Lower leg skin (tissue), 4 donors: ENCODE data around the gene TPRG1L. TPM values are rescaled to one million over a fixed set of nuclear protein-coding genes. Genes with fewer than 3 reads are reported as not detected.

Experiments used
- DNase-seq, 2 donors: peaks; one replicate each; pipeline ENCODE4 v3.0.0-alpha.2; 2019; ENCODE audit warnings: low spot score in 2 of 2
- H3K4me3 ChIP-seq: fragments of 200-600 bp; sonication (generic); 2 replicates; pipeline ENCODE4 v1.5.1; 2017; ENCODE audit warnings: mild to moderate bottlenecking, low read depth; ENCODE audit not compliant: poor library complexity, severe bottlenecking
- POLR2A ChIP-seq, 2 donors: fragments of 450-650 bp; IDR thresholded peaks; one replicate each; pipeline ENCODE4 v1.6.1; 2016 to 2017; ENCODE audit warnings: antibody characterized with exemption in 2 of 2, mild to moderate bottlenecking in 1 of 2, moderate library complexity in 1 of 2
- WGBS, 2 donors: methylation state at CpG; one replicate each; pipeline ENCODE4 v1.1.5; 2018; 5-methylcytosine and 5-hydroxymethylcytosine counted together
- intact Hi-C: fragments of 100-400 bp; cut with DNase I; formaldehyde crosslinking; loops from one replicate; pipeline ENCODE4 v1.15.0; 2023; ENCODE audit warnings: low total_unique reads
- total RNA-seq, 4 donors: library from RNA; depleted of rRNA; stranded (reverse); fragments of >200 nt; gene quantifications; one replicate each; pipeline ENCODE4 v1.1.0, GENCODE V29; 2016
- TF ChIP-seq, protein P1 (sequence below), 3 donors: fragments of 450-650 bp; IDR thresholded peaks; one replicate each; pipeline ENCODE4 v1.5.1; 2016; ENCODE audit warnings: antibody characterized with exemption in 3 of 3, mild to moderate bottlenecking in 3 of 3, moderate library complexity in 2 of 3

Gene TPRG1L
- total RNA-seq, 4 donors from 2014 or later, result 44.1 to 54.3 (median 52.2) TPM

DNA sequence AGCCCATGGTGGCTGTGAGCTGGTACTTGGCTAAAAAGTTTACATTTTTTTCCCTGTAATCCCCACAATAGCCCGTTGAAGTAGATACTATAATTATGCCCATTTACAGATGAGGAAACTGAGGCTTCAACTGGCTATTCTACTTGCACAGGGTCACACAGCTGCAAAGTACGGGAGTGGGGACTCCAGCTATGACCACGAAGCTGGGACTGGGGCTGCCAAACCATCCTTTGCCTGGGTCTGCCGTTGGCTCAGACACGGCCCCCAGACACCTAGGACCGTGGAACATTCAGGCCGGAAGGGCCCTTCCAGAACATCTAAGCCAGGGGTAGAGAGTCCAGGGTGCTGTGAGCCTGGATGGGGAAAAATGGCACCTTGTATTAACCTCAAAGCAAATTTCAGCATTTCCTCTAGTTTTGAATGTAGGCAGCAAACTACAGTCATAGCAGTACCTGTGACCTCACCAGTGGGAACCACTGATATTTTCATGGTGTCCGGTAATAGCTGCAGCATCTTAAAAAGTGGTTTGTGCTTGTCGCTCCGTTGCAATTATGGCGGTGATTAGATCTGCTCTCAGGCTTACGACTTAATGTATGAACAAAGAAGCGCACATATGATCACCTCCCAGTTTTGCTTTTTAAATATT, 31.8 kb downstream of the TPRG1L start:
- WGBS, 2 donors, result 87% methylated on average over 13 of the region's 13 CpGs
- no peak for TF ChIP-seq POLR2A (IDR thresholded peaks at IDR 0.05)
- TF ChIP-seq, protein P1, sequence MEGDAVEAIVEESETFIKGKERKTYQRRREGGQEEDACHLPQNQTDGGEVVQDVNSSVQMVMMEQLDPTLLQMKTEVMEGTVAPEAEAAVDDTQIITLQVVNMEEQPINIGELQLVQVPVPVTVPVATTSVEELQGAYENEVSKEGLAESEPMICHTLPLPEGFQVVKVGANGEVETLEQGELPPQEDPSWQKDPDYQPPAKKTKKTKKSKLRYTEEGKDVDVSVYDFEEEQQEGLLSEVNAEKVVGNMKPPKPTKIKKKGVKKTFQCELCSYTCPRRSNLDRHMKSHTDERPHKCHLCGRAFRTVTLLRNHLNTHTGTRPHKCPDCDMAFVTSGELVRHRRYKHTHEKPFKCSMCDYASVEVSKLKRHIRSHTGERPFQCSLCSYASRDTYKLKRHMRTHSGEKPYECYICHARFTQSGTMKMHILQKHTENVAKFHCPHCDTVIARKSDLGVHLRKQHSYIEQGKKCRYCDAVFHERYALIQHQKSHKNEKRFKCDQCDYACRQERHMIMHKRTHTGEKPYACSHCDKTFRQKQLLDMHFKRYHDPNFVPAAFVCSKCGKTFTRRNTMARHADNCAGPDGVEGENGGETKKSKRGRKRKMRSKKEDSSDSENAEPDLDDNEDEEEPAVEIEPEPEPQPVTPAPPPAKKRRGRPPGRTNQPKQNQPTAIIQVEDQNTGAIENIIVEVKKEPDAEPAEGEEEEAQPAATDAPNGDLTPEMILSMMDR (IDR thresholded peaks at IDR 0.05), result no peak
- H3K4me3 ChIP-seq, result no peak overlapping the region
- no peak for DNase-seq
- intact Hi-C loops, result no loop called here

DNA sequence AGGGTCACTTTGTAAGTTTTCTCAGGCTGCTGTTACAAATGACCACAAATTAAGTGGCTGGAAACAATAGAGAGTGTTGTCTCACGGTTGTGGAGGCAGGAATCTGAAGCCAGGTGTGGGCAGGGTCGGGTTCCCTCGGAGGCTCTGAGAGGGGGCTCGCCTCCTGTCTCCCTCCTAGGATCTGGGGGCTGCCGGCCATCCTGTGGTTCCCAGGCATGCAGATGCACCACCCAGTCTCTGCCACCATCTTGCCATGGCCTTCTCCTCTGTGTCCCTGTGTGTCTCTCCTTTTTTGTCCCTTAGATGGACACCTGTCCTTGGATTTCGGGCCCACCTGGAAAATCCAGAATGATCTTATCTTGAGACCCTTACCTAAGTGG, 32.3 kb downstream of the TPRG1L start:
- DNase-seq, result no peak
- H3K4me3 ChIP-seq, result no peak overlapping the region
- 77 to 81% methylated on average over 6 of the region's 6 CpGs for WGBS, 2 donors
- intact Hi-C loops, result no loop called here
- TF ChIP-seq POLR2A (IDR thresholded peaks at IDR 0.05), result no peak
- TF ChIP-seq, protein P1 (IDR thresholded peaks at IDR 0.05), result no peak

DNA sequence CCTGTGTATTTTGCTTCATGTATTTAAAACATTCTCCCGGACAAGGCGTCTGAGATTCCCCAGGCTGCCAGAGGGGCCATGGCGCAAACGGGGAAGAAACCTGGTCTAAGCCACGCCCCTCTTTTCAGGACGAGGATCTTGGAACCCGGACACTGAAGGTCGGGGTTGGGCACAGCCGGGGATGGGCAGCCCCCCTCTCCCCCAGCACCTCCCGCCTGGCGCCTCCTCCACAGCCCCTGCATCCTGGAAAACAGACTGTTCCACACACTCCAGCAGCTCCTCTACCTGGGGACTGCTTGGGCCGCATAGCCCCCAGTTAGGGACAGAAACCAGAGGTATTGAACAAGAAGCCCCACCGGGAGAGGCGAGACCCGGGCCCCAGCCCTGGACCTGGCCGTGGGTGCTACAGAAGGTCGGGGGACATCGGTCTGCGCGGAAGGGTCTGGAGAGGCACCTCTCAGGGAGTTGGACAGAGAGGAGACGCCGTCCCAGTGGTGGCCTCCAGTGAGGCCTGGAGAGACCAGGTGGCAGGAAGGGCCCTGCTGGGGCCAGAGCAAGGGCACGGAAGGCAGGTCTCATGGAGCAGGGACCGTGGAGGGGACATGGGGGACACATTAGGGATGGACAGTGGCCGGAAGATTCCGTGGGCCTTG, 32.9 kb downstream of the TPRG1L start:
- TF ChIP-seq, protein P1 (IDR thresholded peaks at IDR 0.05), result no peak
- no peak for TF ChIP-seq POLR2A (IDR thresholded peaks at IDR 0.05)
- no peak overlapping the region for H3K4me3 ChIP-seq
- intact Hi-C loops, result no loop called here
- no peak for DNase-seq
- 76 to 77% methylated on average over 26 of the region's 26 CpGs for WGBS, 2 donors

DNA sequence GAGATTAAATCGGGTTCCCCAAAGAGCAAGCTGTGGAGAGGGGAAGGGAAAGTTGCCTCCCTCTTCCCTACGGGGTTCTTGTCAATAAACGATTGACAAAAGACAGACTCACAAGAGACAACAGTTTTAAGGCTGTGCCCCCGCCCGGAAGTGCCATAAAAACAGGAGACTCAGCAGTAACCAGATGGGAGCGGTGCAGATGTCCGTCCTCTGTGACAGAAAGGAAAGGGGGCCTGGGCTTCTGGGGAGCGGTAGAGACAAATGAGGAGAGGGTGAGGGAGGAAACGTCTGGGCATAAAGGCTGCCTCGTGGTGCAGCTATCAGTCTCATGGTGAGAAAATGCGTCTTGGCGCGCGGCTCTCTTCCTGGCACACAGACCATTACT, 33.4 kb downstream of the TPRG1L start:
- H3K4me3 ChIP-seq, result no peak overlapping the region
- no peak for DNase-seq
- intact Hi-C loops, result no loop called here
- 47 to 50% methylated on average over 14 of the region's 14 CpGs for whole genome bisulfite sequencing, 2 donors
- TF ChIP-seq, protein P1 (IDR thresholded peaks at IDR 0.05), result no peak
- no peak for TF ChIP-seq POLR2A (IDR thresholded peaks at IDR 0.05)

DNA sequence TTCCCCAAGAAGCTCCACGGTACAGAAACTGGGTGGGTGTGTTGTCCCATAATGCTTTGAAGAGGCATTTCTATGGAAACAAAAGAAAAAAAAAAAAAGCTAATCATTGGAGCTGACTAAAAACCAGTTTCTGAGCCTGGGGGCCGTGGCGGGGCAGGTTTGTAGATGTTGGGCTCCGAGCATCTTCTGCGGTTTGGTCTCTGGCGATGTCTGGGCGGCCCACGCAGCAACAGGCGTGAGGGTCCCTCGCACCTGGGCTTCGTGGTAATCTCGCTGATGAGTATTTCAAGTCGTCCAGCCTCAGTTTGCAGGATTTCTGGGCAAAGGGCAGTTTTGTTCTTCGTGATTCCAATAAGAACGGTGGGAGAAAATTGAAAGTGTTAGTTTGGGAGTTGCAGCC, 34.3 kb downstream of the TPRG1L start:
- no peak for DNase-seq
- 69 to 87% methylated on average over 14 to 15 of the region's 15 CpGs for WGBS, 2 donors
- intact Hi-C loops, result no loop called here
- H3K4me3 ChIP-seq, result no peak overlapping the region
- TF ChIP-seq POLR2A (IDR thresholded peaks at IDR 0.05), result no peak
- TF ChIP-seq, protein P1 (IDR thresholded peaks at IDR 0.05), result no peak
